ENCODE data around the gene PPP6R2.

PPP6R2 gene

DNA sequence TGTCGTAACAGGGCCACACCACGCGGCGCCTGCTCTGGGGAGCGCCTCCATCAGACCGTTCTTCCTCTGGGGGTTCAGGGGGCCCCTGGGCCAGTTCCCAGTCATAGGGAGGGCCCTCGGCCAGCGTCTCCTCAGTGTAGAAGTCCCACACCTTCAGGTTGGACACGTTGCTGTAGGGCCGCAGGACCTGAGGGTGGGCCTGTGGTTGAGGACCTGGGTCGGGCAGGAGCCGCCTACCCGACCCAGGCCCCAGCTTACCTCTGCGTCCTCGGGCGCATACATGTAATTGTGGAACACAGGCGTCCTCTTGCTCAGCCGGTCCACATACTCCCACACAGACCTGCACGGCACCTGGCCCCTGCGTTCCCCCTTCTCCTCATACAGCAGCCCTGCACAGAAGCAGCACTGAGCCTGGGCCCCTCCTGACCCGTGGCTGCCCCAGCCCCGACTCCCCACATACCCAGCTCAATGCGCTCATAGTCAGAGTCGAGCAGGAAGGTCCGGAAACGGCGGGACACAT lies 111.5 kb downstream of the PPP6R2 start:
- DNase-seq = no peak

DNA sequence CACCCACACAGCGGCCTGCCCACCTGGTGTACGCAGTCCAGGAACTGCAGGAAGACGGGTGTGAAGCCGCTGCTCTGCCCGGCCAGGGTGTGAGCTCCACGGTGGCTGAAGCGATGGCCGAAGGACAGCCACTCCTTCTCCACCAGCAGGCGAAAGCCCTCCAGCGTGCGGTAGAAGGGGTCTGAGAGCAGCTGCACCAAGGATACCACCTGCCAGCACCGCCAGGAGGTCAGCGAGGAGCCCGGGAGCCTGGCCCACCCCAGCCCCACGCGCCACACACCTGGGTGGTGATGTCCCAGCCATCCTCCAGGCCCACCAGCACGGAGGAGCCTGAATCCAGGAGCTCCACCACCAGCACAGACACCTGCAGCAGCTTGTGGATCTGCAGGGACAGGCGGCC lies 112.1 kb downstream of the PPP6R2 start:
- DNase-seq = no peak

DNA sequence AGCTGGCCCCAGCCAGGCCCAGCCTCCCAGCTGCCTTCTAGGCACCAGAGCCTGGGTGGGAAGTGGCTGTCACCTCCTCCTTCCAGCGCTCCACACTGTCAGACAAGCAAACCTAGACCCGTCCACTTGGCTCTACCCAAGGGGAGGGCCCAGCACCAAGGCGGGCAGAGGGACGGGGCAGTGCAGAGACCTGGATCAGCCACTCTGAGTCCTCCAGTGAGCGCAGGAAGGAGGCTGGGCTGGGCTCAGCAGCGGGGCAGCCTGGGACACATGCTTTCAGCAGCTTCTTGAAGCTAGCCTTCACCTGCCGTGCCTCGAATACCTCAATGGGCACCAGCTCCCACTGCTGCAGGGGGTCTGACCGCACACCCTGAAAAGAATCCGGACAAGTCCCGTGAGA lies 112.9 kb downstream of the PPP6R2 start:
- DNase-seq = no peak

DNA sequence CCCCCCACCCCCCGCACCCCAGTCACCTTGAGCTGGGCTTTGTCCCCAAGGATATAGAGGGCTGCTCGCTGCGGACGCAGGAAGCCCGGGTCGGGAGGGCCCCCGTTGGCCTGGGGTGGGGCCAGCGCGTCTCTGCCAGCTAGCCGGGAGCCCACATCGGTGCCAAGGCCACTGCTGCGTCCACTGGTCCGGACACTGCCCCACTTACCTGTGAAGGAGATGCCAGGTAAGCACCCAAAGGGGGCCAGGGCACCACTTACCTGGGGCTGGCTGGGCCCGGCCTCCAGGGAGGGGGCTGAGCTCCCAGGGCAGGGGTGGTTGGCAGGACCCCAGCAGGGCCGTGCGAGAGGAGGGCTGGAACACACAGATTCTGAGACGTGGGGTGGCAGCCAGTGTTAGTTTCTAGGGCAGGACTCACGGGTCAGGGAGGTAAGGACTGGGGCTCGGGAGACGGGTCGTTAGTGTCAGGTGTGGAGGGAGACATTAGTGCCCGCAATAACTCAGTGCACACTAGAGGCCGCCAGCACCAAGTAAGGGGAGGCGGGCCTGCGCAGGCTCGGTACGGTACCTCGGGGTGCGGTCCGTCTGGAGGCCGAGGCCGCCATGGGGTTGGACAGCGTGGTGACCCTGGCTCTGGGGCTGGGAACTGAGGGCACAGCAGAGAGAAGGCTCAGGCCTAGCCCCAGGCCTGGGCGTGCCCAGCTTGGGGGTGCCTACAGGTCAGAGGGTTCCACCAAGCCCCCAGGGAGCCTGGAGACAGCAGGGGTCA lies 113.5 kb downstream of the PPP6R2 start:
- peak; percentile 35 for DNase-seq

DNA sequence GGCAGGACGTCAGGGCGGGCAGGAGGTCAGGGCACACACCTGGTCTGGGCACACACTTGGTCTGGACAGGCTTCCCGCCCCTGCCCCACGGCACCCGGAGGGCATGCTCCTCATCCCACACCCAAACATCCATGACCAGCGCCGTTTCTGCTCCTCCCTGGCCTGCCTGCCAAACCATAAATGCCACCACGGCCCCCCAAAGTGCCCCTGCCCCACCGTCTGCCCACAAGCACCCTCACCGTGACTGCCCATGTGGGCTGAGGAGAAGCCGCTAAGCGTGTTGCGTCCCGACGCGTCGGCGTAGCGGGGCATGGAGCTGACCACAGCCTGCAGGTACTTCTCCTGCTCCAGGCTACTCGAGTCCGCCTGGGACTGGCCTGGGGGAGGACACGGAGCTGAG lies 115.9 kb downstream of the PPP6R2 start:
- DNase-seq = no peak

DNA sequence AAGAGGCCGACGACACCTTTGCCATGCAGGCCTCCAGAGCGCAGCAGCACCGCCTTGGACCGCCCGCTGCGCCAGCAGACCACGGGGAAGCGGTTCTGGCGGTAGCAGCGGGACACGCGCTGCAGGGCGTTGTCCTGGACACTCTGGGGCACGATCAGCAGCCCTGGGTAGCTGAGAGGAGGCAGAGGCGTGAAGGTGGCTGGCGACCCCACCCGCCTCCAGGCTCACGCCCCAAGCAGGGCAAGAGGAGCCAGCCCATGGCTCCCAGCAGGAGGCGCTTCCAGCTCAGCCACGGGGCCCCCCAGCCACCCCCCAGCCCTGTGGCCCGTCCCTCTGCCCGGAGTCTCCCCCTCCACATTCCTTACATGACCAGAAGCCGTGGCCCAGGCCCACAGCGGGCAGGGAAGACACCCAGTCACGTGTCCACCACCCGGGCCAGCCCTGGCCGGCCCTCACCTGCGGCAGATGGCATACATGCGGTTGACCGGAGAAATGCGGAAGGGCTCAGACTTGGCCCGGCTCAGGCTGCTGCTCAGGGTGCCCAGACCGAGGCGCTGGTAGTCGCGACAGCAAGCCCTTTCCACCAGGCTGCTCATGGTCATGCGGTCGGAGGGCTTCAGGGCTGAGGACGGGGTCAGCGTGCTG lies 116.5 kb downstream of the PPP6R2 start:
- DNase-seq = no peak

DNA sequence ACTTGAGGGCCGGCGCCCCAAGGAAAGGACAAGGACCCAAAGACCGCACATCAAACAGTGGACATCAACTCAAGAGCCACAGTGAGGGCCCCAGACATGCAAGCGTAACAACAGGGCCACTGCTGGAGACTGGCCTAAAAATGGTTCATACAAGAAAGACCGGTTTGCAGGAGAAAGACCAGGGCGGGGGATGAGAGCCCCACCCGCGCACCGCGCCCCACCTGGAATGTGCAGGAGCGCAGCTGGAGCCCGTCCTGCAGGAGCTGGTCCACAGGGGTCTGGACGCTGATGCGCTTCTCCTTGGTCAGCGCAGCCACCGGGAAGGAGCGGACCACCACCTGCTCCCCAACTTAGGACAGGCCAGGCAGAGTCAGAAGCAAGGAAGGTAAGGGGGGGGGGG lies 117.8 kb downstream of the PPP6R2 start:
- DNase-seq = no peak

DNA sequence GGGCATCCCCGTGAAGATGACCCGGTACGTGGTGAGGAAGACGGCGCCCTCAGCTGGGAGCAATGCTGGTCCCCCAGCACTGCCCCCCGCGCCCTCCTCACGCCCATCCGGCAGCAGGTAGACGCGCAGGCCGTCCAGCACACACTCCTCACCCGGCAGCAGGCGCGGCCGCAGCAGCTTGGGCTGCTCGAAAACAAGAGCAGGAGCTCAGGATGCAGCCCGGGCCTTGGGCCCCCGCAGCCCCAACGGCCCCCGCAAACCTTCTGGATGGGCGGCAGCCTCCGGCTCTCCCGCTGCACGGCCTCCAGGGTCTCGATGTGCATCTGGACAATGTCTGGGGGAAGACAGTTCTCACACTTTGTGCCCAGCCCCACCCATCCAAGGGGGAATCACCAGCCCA lies 118.4 kb downstream of the PPP6R2 start:
- DNase-seq = no peak

DNA sequence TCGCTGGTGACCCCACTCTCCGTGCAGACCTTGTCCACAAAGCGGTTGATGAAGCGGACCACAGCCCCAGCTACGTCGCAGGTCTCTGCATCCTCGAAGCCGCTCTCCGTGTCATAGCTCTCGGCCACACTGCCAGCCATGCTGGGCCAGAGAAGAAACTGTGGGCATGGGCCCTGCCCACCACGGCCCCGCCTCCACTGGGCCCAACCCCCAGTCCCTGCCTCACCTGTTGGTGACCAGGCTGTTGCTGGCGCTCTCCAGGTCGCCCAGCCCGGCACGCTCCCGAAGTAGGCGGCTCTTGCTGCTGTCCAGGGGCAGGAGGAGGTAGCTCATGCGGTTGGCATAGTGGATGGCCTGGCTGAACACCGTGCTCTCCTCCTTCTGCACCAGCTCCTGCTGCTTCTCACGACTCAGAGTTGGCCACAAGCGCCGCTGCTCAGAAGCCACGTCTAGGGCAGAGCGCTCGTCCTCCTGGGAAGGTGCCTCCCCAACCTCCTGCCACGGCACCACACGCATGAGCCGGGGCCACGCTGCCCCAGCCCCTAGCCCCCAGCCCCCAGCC lies 118.9 kb downstream of the PPP6R2 start:
- DNase-seq = no peak

DNA sequence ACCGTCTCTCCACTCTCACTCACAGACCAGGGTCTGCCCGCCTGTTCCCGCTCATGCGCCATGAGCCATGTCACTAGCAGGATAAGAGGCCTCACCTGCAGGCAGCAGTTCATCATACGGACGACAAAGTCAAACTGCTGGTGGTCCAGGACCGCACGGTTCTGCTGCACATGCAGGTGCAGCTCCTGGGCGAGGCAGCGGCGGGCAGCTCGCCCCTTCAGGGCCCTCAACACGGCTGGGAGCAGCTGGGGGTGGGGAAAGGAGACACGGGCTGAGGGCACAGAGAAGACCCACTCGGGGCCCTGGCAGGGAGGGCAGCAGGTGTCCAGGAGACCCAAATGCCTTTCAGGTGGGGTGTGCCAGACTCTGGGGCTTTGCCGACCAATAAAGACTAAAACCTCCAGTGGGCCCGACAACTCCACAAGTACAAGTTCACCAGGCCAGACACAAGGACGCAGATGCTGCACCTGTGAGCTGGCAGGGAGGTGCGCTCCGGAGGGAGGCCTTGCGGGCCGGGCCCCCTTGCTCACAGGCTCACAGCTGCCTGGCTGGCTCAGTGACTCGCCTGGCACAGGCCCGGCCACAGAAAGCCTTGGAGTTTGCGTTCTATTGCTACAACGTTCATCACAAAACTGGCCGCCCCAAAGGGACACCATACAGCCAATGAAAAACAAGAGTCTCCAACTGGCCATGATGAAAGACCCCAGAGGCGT lies 120.2 kb downstream of the PPP6R2 start:
- no peak for DNase-seq

DNA sequence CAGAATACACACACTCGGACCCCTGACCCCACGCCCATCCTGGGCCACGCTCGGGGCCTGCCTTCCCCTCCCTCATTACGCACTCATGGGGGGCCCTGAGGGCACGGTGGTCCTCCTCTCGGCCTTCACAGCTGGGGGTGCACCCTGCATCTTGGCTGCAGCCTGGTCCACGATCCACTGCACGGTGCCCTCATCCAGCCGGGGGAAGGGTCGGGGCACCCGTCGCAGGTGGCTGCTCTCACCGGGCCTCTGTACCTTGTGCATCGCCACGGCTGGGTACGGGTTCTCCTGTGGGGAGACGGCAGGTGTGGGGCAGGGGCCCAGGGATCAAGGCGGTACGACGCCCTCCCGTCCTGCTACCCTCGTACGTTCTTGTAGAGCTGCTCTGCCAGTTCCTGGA lies 121.3 kb downstream of the PPP6R2 start:
- DNase-seq = no peak

DNA sequence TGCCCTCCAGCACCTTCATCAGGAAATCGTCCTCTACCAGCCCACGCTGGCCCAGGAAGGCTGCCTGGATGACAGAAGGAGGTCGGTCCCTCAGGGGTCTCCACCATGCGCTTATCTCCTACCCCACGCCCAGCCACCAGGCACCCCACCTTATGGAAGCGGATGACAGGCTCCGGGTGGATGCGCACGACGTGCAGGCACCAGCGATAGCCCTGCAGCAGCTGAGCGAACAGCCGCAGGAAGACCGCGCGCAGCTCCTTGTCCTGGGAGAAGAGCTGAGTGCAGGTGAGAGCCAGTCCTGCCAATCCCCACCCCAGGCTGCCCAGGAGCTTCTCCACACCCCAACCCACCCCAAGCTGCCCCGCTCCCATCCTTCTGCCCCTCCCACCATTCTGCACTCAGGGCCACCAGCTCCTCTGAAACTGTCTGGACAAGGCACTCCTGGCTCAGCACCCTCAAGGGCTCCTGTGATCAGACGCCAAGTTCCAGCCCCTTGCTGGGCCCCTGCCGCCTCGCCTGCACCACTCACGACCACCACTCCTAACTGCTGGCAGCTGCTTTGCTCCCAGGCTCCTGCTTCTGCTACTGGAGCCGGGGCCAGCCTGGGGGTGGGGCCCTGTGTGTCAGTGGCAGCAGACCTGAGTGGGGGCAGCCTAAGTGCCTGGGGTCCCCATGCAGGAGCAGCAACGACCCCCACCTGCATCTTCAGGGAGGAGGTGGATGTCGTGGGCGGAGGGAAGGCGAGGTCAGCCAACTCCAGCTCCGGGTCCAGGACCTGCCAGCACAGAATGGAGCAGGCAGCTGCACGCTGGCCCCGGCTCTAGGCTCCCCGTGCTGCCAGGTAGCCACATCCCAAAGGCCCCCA lies 122.2 kb downstream of the PPP6R2 start:
- no peak for DNase-seq

DNA sequence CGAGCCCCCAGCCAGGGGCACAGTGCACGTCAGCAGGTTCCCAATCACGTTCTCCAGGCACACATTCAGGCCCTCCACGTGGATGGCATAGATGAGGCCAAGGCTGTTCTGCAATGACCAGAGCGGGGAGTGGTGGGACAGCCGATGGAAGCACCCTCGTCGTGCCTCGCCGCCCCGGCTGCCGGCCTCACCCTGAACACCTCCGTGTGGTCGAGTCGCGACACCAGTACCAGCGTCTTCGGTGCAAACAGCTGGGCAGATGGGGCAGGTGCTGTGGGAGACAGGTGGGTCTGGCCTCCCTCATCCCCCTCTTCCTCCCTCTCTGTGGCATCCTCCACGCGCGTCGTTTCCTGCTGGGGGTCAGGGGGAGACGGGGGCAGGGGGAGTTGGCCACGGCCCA lies 124.2 kb downstream of the PPP6R2 start:
- no peak for DNase-seq

DNA sequence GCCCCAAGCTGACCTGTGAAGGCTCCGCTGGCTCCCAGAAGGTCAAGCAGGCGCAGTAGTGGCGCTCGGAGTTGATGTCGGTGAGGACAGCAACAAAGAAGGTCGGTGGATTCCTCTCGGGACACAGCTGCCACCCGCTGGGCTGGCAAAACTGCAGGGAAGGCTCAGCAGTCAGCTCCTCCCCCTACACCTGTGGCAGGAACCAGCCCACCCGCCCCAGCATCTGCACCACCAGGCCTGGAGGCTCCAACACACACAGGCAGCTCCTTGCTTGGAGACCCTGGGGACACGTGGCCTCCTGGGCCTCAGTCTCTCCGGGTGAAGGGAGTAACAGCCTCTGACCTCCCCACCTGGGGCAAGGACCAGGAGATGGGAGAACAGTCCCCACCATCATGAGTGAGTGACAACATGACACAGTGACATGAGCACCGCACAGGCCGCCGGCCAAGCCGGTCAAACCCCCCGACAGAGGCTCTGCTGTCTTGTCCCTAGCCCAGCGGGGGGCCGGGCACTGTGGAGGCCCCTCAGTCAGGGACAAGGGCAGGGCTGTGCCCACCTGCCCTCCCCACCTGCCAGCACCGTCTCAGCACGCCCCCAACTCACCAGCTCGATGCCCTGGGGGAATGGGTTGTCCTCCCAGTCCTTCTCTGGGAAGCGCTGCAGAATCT lies 124.8 kb downstream of the PPP6R2 start:
- no peak for DNase-seq

DNA sequence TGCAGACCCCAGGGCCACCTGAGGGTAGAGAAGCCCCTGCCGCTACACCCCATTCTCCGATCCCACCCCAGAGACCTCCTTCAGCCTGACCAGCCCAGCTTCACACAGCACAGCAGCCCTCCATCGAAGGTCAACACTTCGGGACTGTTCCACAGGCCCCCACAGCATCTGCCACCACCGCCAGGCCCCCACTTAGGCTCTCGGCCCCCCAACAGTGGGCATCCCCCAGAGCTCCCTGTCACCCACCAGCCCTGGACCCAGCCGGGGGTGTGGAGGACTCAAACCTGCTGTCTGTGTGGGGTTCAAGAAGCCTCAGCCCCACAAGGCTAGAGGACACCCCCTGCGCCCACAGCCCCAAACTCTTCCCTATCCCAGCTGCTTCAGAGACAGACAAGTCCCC lies 125.5 kb downstream of the PPP6R2 start:
- no peak for DNase-seq

DNA sequence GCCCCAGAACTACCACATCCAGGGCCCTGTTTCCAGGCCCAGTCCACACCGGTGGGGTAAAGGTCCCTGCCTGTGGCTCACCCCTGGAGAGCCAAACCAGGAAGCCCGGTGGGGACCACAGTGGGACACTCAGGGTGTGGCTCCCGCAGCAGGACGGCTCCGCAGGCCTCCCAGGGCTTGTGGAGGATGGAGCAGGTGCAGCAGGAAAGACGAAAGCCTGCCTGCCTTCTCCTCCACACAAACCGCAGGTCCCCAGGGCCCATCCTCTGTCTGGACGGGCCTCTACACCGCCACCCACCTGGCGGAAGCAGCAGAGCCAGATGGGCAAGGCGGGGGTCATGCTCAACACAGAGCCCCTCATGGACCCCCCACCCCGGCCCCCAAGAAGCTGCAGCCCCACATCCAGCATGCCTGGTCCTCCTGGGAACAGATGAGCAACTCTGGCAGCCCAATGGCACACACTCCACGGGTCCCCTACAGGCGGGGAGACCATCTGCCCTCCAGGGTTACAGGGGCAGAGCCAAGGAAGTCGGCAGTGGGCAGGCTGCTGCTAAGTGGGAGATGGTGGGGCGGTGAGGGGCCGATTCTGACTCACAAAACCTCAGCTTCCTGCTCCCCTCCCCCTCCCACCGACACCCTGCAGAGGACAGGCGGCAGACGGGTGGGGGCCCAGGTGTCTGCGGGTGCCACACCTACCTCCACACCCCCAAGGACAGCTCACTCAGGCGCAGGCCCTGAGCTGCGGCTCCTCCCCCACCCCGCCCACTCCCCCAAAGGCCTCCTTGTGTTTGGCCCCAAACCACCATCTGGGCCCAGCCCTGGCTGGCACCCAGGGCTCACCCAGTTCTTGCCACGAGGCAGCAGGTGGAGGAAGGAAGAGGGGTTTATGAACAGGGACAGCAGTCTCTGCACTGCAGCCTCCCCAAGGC lies 126.5 kb downstream of the PPP6R2 start:
- DNase-seq = peak; percentile 93

DNA sequence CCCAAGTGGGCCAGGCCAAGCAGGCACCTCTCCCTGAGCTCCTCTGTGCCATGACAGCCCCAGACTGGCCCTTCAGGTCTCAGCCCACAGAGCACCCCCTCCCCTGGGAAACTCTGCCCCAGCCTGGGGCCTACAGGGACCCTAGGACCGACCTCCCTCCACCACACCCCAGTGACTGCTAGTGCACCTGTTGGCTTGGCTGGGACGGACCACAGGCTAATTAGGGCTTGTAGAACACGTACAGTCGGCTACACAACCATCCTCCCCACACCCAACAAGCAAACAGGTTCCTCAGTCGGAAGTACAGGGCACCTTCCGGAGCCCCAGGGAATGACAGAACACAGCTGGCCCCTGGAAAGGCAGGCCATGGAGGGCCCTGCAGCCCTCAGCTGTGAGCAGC lies 127.4 kb downstream of the PPP6R2 start:
- no peak for DNase-seq

DNA sequence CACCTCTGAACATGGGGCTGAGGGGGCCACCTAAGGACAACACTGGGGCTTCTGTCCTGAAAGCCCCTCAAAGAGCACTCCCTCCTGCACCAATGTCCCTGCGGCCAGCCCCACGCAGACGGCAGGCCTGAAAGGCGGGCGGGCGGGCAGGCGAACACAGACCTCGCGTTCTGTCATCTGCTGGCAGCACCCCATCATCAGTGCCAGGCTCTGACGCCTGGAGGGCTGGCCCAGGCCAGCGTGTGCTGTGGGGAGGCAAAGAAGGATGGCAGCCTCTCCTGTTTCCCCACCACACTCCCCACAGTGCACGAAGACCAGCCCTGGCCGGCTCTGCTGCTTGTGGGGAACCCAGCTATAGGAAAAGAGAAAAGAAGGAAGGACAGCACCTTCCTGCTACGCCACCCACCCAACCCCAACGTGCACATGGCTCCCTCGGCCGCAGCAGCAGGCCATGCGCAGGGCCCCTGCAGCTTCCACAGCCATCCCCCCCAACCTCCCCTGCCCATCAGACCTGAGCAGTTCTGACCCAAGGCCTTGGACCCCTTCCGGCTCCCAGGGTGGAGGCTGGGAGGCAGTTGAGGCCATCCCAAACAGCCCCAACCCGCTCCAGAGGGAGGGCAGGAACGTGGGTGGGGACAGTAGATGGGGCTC lies 128.2 kb downstream of the PPP6R2 start:
- DNase-seq = no peak

DNA sequence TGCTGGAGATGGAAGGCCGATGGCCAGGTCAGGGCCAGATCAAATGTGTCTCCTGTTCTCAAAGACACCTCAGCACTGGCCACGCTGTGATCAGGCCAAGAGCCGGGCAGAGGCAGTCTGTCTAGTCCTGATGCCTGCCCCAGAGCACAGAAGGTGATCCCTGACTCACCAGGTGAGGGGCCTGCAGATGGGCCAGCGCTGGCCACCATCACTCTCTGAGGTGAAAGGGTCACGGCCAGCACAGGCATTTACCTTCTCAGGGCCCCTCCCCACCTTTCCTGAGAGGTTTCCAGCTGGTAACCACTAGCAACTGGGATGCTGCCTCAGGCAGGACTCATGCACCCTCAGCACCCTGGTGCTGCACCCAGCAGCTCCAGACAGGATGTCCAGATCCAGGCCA lies 128.8 kb downstream of the PPP6R2 start:
- no peak for DNase-seq

DNA sequence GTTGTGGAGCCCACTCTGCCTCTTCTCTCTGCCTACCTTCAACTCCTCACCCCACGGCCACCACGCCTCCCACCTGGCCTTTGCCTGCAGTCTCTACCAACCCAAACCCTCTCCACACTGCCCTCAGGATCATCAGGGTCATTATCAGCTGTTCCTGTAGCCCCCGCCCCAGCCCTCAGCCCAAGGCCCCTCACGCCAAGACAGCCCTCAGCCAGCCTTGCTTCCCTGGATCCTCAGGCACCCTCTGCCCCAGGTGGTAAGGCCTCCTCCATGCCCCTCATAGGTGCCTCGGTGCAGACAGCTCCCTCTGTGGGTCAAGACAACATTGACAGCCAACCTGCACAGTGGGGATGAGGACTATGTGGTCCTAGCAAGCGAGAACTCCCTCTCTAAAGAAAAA lies 130.0 kb downstream of the PPP6R2 start:
- peak; percentile 69 for DNase-seq
